Dedifferentiated amniotic fluid mesenchymal stem cell (primary cell): ENCODE measurements around the gene PCDHA11.
"Not testable (repeated sequence)": the region's sequence is repeated elsewhere in the genome, so short reads cannot be mapped to it uniquely, and the experiment has no call there.

Source experiments
- DNase-seq: peaks from one replicate; pipeline ENCODE4 v3.0.0-alpha.2; 2016; ENCODE audit errors: extremely low spot score

The PCDHA11 gene

DNA sequence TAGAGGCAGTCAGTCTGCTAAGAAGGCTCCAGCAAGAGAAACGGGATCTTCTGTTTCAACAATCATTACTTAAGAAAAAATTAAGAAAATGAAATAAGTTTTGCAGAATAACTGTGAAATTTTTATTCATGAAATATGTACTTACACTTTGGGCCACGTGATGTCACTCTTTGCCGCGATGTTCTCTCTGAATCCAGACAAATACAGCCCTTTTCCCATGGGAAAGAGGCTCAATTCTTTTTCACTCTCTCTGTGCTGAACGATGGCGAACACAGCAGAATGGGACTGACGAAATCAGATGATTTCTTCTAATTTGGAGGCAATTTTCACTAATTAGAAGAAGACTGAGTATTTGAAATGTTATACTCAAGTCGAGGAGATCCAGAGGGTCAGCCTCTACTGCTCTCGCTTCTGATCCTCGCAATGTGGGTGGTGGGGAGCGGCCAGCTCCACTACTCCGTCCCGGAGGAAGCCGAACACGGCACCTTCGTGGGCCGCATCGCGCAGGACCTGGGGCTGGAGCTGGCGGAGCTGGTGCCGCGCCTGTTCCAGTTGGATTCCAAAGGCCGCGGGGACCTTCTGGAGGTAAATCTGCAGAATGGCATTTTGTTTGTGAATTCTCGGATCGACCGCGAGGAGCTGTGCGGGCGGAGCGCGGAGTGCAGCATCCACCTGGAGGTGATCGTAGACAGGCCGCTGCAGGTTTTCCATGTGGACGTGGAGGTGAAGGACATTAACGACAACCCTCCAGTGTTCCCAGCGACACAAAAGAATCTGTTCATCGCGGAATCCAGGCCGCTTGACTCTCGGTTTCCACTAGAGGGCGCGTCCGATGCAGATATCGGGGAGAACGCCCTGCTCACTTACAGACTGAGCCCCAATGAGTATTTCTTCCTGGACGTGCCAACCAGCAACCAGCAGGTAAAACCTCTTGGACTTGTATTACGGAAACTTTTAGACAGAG lies 20.3 kb upstream of the PCDHA11 start, which contains the start of gene PCDHA9:
Gene PCDHA9, plus strand, starts transcription at position 244 of the 964 bp plus-strand sequence. Its CDS starts 114 bp downstream, at position 358.
- not testable (repeated sequence) for DNase-seq

DNA sequence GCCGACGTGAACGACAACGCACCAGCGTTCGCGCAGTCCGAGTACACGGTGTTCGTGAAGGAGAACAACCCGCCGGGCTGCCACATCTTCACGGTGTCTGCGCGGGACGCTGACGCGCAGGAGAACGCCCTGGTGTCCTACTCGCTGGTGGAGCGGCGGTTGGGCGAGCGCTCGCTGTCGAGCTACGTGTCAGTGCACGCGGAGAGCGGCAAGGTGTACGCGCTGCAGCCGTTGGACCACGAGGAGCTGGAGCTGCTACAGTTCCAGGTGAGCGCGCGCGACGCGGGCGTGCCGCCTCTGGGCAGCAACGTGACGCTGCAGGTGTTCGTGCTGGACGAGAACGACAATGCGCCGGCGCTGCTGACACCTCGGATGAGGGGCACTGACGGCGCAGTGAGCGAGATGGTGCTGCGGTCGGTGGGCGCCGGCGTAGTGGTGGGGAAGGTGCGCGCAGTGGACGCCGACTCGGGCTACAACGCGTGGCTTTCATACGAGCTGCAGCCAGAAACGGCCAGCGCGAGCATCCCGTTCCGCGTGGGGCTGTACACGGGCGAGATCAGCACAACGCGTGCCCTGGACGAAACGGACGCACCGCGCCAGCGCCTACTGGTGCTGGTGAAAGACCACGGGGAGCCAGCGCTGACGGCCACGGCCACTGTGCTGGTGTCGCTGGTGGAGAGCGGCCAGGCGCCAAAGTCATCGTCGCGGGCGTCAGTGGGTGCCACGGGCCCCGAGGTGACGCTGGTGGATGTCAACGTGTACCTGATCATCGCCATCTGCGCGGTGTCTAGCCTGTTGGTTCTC lies 18.7 kb upstream of the PCDHA11 start:
- DNase-seq: not testable (repeated sequence)

- no peak for DNase-seq
Observed at GRCh38 chr5:140855772-140856674, 12.7 kb upstream of the PCDHA11 start, which contains the start of gene PCDHA10. PCDHA10 (plus strand) TSS chr5:140855897; CDS start chr5:140856049, 152 bp downstream.

GRCh38 chr5:140857177-140857986 lies 11.4 kb upstream of the PCDHA11 start:
- DNase-seq: no peak

GRCh38 chr5:140857987-140858240 lies 10.8 kb upstream of the PCDHA11 start:
- no peak for DNase-seq

DNA sequence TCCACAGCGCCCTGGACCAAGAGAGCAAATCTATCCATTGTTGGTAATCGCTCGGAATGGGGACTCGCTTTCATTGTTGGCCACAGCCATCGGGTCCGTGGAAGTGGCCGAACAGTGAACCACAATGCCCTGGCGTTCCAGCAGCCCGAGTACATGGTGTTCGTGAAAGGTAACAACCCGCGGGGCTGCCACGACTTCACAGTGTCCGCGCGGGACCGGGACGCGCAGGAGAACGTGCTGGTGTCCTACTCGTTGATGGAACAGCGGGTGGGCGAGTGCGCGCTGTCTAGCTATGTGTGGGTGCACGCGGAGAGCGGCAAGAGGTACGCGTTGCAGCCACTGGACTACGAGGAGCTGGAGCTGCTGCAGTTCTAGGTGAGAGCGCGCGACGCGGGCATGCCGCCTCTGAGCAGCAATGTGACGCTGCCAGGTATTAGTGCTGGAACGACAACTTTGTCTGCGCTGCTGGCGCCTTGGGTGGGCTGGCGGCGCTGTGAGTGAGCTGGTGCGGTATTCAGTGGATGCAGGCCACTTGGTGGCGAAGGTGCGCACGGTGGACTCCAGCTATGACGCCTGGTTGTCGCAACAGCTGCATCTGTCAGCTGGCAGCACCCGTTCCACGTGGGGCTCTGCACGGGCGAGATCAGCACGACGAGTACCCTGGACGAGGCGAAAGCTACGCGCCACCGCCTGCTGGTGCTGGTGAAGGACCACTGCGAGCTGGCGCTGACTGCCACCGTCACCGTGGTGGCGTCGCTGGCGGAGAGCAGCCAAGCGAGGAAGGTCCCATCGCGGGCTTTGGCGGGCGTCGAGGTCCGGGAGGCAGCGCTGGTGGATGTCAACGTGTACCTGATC lies 6.1 kb upstream of the PCDHA11 start:
- DNase-seq: no peak

GRCh38 chr5:140869555-140869886 lies 764 bp downstream of the PCDHA11 start:
- DNase-seq: no peak

DNA sequence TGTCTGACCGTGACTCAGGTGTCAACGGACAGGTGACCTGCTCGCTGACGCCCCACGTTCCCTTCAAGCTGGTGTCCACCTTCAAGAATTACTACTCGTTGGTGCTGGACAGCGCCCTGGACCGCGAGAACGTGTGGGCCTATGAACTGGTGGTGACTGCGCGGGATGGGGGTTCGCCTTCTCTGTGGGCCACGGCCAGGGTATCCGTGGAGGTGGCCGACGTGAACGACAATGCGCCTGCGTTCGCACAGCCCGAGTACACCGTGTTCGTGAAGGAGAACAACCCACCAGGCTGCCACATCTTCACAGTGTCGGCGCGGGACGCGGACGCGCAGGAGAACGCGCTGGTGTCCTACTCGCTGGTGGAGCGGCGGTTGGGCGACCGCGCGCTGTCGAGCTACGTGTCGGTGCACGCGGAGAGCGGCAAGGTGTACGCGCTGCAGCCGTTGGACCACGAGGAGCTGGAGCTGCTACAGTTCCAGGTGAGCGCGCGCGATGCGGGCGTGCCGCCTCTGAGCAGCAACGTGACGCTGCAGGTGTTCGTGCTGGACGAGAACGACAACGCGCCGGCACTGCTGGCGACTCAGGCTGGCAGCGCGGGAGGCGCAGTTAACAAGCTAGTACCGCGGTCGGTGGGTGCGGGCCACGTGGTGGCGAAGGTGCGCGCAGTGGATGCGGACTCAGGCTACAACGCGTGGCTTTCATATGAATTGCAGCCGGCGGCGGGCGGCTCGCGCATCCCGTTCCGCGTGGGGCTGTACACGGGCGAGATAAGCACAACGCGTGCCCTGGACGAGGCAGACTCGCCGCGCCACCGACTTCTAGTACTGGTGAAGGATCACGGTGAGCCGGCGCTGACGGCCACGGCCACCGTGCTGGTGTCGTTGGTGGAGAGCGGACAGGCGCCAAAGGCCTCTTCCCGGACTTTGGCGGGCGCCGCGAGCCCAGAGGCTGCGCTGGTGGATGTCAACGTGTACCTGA lies 1.8 kb downstream of the PCDHA11 start:
- DNase-seq: no peak

DNA sequence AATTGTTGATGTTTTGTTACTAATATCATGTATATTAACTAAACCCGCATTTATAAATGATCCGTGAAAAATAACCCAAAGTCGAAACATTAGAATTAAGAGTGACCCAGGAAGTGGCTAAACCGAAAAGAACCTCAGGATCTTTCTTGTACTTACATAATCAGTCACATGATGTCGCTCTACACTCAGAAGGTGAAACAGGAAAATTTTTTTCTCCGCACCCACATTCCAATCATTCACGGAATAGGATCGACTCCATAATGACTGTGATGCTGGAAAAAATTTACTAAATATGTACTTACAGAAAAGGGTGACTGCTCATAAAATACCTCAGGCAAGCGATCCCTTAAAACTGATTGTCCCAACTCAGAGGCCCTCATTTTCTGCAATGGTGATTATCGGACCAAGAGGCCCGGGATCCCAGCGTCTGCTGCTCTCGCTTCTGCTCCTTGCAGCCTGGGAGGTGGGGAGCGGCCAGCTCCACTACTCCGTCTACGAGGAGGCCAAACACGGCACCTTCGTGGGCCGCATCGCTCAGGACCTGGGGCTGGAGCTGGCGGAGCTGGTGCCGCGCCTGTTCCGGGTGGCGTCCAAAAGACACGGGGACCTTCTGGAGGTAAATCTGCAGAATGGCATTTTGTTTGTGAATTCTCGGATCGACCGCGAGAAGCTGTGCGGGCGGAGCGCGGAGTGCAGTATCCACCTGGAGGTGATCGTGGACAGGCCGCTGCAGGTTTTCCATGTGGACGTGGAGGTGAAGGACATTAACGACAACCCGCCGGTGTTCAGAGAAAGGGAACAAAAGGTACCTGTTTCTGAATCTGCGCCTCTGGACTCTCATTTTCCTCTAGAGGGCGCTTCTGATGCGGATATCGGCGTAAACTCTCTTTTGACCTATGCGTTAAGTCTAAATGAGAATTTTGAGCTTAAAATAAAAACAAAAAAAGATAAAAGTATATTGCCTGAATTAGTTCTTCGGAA lies 6.6 kb downstream of the PCDHA11 start, which contains the start of gene PCDHA12:
Gene PCDHA12, plus strand, starts transcription at position 224 of the 981 bp plus-strand sequence. Its CDS starts 165 bp downstream, at position 389.
- DNase-seq: no peak

- DNase-seq: not testable (repeated sequence)
Observed at GRCh38 chr5:140876541-140877261, 7.9 kb downstream of the PCDHA11 start.

DNA sequence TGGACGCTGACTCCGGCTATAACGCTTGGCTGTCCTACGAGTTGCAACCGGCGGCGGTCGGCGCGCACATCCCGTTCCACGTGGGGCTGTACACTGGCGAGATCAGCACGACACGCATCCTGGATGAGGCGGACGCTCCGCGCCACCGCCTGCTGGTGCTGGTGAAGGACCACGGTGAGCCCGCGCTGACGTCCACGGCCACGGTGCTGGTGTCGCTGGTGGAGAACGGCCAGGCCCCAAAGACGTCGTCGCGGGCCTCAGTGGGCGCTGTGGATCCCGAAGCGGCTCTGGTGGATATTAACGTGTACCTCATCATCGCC lies 8.5 kb downstream of the PCDHA11 start:
- no peak for DNase-seq

DNA sequence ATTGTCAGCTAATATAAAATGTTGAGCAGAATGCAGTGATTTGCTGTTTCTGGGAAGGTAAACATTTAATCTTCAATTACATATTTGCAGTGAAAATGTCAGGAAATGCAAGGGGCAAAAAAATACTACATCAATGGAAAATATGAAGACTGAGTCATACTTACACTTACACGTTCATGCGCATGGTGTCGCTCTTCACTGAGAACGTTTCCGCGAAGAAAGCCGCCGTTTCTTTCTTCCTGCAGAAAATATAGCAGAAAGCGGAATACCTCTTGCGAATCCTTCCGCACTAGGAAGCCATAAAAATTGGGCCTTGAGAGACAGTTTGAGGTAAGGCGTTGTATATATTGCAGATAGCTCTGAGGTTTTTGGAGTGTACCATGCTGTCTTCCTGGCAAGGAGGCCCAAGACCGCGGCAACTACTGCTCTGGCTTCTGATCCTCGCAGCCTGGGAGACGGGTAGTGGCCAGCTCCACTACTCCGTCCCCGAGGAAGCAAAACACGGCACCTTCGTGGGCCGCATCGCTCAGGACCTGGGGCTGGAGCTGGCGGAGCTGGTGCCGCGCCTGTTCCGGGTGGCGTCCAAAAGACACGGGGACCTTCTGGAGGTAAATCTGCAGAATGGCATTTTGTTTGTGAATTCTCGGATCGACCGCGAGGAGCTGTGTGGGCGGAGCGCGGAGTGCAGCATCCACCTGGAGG lies 13.3 kb downstream of the PCDHA11 start, which contains the start of gene PCDHA13:
Gene PCDHA13, plus strand, starts transcription at position 236 of the 702 bp plus-strand sequence. Its CDS starts 145 bp downstream, at position 381.
- no peak for DNase-seq

- no peak for DNase-seq
Observed at GRCh38 chr5:140882591-140882899, 13.8 kb downstream of the PCDHA11 start.

GRCh38 chr5:140883373-140883772 lies 14.6 kb downstream of the PCDHA11 start:
- DNase-seq: no peak

DNA sequence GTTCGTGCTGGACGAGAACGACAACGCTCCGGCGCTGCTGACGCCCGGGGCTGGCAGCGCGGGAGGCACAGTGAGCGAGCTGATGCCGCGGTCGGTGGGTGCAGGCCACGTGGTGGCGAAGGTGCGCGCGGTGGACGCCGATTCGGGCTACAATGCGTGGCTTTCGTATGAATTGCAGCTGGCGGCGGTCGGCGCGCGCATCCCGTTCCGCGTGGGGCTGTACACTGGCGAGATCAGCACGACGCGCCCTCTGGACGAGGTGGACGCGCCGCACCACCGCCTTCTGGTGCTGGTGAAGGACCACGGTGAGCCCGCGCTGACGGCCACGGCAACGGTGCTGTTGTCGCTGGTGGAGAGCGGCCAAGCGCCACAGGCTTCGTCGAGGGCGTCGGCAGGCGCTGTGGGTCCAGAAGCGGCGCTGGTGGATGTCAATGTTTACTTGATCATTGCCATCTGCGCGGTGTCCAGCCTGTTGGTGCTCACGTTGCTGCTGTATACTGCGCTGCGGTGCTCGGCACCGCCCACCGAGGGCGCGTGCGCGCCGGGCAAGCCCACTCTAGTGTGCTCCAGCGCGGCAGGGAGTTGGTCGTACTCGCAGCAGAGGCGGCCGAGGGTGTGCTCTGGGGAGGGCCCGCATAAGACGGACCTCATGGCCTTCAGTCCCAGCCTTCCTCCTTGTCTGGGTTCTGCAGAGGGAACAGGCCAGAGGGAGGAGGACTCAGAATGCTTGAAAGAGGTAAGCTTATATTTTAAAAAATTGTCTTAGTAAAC lies 15.4 kb downstream of the PCDHA11 start:
- no peak for DNase-seq
